ENCODE results near the gene TRIB2.

The TRIB2 gene

DNA sequence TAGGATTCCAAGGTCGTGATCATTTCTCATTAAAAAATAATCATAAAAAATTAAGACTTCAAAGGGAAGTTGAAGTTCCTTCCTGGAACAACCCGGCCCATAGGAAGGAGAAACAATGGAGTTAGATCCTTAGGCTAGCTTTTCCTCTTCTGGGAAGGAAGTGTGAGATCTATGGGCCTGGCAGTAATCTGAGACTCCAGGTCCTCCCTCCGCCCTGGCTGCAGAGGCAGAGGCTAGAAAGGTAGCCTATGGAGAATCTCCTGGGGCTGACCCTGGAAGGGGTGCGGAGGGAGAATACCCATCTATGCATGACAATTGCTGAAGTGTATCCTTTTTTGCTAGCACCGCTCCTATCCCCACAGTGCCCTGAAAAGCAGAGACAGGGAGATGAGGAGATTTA lies 37.9 kb downstream of the TRIB2 start:
- no peak for DNase-seq

DNA sequence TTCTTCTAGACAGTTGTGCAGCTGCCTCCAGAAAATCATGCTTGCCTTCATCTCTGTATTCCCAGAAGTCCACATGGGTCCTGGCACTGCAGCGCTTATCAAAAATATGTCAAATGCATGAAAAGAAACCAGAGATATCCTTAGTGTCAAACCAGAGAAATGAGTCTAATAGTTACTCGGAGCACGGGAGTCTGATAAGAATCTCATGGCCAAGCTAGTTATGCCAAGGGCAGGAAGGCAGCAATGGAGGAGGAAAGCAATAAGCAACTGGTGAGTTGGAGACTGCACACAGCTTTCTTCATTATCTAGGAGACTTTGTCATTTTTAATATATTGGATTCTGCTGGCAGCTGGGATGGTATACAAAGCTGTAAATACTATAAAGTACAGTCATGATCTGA lies 38.6 kb downstream of the TRIB2 start:
- DNase-seq, result no peak

DNA sequence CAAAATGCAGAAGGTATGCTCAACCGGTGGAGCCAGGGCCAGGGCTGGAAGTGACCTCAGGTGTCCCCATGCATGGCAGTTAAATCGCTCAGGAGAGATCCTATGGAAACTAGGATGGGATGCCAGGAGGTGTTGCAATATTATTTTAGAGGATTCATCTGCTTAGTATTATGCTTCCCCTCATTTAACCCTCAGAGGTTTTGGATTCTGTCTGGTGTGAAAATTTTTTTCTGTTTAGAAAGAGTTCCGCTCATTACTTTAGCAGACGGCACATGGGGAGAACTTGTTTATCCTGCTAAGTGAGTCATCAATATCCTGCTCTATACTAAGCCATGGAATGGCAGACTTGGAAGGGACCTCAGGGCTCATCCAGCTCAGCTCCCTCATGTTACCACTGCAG lies 42.5 kb downstream of the TRIB2 start:
- no peak for DNase-seq

DNA sequence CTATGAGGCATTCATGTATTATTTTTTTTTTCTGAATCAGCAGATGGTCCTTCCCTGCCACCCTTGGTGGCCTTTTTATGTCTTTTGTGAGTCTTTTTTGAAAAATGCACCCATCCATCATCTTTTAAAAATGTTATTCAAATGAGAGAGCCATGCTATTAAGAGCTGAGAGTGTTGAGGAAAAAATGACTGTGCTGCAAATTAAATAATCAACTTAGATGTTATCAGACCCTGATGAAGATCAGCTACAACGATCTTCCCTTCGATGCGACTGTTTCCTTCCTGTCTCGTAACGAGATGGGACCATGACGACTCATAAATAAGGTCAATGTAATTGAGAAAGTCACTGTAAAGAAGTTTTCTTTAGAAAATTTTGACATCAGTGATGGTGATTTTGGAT lies 44.4 kb downstream of the TRIB2 start:
- DNase-seq, result no peak

DNA sequence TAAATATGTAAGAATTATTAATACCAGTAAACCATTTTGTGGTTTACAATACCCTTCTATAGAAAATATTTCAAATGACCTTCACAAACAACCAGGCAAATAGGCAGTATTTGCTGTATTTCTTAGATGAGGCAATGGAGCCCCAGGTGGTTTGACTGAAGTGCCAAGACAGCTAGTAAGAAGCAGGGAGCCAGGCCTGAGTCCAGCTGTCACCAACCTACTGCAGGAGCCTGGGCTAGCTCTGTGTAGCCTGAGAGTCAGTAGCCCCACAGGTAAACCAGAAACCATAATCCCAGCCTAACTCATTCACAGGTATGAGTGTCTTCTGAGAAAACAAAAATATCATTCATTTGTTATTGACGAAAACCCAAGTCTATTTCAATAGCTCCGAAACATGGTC lies 45.6 kb downstream of the TRIB2 start:
- DNase-seq, result no peak

DNA sequence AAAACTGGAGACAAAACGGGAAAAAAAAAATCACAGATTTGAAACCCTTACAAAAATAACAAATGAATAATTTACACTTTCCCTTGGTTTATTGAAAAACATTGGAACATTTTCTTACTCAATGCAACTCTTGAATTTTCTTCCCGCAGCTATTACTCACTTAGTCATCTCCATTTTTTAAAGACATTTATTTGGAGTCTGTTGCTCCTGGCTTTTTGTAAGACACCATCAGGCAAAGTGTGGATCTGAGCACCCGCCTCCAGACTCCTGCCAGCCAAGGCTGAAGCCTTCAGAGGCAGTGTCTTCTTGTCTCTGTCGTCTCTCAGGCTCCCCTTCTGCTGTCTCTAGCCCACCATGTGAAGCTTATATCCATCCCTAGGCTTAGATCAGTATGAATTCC lies 46.2 kb downstream of the TRIB2 start:
- no peak for DNase-seq

DNA sequence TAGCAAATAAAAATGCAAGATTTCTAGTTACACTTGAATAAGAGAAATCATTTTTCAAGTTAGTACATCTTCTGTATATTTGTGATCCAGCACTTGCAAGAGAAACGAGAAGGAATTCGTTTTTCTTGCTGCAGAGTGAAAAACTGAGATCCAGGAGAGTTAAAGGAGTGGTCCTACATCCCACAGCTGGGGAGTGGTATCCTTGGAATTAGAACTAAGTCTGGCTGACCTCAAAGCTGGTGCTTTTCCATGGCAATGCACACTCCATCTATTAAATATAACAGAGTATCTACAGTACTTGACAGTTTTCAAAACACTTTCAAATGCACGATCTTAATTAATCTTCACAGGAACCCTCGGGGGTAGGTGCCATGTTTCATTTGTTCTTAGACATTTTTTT lies 46.8 kb downstream of the TRIB2 start:
- no peak for DNase-seq

DNA sequence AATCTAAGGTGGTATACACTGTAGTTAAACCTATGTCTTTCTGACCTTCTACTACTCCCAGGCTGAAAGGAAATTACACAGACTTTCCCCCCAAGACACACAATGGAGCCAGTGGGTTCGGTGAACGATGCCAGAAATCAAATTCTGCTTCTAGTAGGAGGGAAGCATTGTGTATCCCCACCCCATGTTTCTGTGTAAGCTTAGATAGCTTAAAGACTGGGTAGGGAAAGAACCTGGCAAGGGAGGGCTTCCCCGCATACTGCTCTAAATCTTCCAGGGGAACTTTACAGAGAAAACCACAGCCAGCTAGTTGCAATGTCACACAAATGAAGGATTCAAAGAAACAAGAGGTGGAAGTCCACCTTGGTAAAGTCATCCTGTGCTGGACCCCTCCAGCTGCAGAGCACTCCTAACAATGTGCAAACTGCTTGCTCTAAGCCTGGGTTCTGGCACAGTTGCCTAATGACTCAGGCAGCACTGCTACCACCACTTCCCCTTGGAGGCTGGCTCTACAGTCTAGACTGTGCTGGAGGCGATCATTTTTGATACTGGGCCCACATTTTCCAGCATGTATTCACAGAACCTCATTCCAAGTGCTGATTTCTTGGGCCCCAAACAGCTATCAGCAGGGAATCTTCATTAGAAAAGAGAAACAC lies 47.5 kb downstream of the TRIB2 start:
- no peak for DNase-seq

DNA sequence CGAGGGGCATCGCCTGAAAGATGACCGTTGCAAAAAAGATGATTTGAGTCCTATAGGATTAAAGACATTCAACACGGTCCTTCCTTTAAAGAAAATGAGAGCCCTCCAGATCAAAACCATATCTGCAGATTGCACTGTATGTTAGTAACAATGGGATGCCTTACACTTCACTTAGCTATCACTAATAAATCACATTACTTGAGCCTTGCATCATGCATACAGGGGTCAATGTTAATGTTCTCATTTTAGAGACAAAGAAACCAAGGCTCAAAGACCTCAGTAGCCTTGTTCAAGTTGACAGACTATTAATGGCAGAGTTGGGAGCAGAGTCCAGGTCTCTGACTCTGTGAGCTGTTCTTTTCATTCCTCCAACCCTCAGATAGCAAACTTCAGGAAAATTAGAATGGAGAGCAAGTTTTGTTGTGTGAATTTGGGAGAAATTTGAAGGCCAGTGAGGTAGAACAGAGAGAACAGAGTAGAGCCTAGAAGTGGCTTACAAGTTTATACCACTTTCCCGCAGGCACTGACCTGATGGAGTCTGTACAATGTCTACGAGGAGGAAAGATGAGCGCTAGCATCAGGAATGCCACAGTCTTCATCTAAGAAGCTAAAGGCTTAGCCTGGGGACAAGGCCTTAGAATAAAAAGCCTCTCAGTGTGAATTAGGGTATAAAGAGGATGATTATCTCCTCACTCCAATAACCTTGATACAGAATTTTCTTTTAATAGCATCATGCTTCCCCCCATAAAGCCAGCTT lies 48.3 kb downstream of the TRIB2 start:
- DNase-seq, result no peak

DNA sequence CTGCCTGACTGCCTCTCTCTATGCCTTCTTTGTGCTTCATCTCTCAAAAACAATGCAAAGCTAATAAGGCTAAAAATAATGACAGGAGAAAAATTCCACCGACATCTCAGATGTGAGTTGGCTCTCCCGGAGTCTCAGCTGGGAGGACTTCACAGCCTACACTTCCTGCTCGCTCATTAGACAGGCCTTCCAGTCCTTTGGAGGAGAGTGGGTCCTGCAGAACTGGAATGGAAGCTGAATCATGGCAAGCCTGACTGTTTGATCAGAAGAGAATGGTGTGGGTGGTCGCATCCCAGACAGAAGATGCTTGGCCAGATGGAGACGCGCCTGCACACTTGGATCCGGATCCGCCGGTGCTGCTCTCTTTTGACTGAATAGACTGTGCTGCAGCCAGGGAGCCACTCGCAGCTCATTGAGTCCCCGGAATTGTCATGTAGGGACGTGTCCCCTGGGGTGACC lies 49.7 kb downstream of the TRIB2 start:
- DNase-seq, result no peak

DNA sequence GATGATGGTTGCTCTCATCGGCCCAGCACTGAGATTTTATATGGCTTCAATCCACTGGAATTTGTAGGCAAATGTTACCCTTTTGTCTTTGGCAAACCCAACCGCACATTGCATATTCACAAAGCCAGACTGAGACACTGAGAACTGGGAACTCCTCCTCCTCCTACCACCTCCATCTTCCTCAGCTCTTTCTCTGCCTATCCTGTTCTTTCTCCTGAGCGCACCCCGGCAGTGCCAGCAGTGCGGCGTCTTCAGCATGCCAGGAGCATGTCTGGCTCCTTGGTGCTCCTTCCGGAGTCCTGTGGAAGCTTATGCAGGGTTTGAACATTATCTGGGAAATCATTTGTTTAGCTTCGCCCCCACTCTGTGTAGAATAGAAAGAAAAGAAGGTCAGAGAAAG lies 50.8 kb downstream of the TRIB2 start:
- no peak for DNase-seq

DNA sequence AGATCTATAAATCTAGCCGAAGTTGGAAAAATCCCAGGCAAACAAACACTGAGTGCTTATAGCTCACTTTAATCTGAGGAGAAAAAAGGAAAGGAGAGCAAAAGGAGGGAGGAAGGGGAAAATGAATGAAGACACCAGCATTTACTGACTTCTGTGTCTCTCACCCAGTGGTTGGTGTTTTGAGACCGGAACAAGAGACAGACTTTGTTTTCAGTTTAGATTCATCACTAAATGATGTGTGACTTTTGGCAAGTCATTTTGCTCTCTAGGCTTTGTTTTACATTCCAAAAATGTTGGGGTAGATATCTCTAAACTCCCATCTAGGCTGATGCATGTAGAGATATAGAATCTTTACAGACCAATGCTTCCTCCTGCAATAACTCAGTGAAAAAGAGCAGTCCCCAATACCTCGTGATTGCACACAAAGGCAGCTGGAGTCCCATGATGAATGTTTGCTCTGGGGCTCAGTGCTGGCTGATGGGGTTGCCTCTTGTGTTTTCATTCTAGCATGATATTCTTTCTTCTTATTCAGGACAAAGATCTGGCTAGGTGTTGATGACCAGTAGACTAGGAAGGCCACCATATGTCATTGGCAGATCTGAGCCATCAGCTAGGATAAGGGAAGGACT lies 51.4 kb downstream of the TRIB2 start:
- no peak for DNase-seq

DNA sequence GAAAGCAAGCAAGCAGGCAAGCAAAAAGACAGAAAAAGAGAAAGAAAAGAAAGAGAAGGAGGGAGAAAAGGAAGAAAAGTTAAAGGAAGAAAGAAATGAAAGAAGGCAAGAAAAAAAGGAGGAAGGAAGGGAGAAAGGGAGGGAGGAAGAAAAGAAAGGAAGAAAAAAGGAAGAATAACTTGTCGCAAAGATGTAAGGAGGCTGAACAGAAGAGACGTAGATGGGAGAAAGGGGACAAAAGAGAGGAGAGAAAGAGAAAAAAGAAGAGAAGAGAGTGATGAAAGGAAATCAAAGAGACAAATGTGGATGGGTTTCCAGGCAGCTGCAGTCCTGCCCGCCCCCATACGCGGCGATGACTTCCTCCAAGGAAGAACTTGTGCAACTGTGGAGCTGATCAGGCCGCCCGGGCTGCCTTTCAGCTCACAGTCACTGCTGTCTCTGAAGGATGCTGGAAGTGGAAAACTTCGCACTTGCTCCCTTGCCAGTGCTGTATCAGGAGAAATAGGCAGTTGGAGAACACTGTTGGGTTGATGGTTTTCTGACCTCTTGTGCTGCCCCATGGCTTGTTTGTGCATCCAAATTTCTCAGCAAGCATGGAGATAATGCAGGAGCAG lies 52.9 kb downstream of the TRIB2 start:
- no peak for DNase-seq

DNA sequence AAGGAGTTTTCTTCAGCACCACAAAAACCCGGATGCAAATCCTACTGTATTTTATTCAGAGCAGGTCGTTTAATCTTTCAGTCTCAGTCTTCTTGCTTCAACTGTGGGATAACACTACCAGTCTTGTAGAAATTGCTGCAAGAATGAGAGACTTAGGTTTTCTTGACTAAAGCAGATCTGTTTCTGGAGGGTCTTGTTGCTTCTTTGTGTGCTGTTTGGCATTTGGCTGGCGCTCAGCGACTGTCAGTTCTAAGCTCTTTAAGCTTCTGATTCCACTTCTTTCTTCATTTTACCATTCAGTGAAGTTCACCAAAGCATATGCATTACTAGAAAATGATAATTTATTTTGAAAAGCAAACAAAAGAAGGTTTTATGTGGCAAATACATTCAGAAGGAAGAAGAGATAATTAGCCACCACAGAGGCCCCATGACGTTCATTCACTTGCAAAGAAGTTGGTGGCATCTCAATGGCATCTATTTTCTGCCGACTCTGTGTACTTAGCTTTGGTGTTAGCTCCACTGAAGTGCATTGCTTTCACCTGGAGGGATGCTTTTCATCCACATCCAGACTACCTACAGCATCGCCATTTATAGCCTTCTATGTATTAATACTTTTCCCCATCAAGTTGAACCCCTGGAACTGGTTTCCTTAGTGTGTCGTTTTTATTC lies 53.7 kb downstream of the TRIB2 start:
- DNase-seq, result no peak

DNA sequence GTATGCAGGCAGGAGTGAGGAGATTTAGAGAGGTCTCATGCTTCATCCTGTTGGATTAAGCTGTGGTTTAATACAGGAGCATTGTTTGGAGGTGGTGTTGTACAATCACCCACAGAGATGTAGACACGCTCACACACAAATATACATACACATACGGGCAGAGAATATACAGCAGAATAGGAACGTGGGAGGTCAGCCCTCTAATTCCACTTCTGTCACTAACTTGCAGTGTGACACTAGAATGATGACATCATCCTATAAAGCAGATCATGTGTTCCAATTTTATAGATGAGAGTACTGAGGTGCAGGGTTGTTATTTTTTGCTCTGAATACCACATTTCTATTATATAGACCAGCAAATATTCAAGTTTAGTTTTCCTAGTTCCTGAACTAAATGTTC lies 54.4 kb downstream of the TRIB2 start:
- no peak for DNase-seq

DNA sequence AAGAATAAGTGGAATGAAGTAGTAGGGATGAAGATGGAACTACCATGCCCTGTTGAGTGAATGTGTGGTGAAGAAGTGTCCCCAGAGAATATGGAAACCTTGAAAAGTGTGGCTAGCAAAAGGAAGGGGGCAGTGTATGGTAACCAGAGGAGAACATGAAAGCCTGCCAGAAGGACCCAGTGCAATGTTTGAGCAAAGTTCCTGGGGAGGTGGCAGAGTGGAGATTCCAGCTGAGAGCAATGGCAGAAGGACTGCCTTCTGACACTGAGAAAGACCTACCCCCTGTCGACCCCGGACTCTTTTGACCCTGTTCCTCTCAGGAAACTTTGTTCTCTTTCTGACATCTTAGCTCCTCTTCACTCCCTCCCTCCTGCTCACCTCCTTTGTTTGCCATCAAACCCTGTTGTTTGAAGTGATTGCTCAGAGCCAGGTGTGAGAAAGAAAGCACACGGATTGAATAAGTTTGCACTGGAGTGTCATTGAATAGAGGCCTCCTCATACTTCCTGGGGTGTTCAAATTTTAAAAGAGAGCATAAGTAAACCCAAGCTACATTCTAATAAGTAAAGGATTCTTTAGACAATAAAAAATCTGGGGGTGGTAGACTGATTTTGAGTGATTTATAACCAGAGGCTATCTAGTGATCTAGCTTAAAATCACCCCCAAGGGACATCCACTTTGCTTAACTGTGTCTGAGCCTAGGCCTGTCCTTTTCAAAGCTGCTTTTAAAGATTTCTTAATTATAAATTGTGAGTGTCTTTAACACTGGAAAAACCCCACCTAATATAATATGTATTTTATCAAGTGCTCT lies 57.1 kb downstream of the TRIB2 start:
- DNase-seq, result no peak

DNA sequence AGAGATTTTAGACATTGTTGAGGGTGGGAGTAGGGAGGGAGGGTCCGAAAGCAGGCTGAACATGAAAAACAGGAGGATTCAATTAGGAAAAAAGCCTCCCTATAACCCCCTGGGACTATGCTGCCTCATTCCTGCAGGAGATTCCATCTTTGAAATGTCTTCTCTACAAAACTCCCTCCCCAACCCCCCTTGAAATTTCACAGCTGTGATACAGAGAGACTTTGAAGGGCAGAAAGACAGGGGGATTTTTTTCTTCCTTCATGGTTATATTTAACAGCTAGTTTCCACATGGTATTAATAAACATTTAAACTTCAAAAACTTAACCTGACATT lies 57.6 kb downstream of the TRIB2 start:
- no peak for DNase-seq

DNA sequence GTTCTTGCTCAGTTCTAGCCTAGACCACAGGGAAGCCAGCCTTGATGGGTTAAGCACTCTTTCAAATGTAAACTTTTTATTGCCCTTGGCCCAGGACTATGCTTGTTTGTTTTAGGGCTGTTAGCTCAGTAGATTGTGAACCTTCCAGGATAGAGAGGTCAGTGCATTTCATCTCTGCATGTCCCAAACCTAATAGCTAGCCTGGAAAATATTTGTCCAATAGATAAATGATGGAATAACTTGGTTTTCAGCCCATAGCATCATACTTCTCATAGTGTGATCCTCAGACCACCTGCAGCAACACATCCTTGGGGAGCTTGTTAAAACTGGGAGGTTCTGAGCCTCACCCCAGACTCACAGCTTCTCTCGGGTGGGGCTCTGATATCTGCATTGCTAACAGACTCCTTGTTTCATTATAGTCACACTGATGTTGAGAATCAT lies 59.8 kb downstream of the TRIB2 start:
- no peak for DNase-seq

DNA sequence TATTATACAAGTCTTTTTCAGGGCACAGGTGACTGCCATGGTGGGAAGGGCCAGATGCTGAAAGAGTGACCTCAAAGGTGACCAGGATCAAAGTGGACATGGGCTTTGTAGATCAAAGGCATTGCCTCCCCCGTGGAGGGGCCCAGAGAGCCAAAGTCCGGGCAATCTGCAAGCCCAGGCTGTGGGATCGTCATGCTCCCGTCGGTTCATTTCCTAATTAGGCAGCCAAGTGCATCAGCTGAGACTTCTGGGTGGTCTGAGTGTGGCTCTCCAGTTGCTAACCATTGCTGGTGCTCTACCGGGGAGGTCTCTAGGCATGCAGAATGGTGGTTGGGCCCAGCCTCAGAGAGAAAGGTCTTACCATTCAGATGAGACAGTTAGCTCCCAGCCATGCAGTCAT lies 61.6 kb downstream of the TRIB2 start:
- DNase-seq, result no peak

DNA sequence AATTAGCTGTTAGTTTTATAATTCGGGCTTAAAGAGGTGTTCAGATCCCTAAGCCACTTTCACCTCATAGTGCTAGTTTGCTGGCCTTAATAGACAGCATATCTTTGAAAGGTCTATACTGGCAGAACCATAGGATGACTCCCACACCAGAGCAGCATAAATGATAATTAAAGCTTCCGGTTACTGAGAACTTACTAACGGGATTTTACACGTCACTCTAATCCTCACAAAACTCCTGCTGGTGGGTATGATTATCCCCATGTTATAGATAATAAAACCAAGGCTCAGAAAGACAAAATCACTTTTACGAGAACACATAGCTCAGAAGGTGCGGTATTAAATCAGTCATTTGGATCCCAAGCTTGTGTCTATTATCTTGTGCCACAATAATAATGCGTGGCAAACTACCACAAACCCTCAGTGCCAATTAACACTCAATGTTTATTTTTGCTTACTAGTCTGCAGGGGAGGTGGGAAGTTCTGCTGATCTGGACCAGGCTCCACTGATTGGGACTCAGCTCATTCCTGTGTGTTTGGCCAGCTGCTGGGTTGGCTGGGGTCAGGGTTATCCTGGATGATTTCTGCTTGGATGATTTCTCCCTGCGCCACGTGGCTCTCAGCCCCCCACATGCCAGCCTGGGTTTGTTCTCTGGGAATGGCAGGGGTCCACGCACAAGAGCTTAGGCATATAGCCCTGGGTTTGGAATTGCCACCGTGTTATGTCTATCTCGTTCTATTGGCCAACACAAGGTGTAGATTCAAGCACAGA lies 62.3 kb downstream of the TRIB2 start:
- DNase-seq, result no peak

DNA sequence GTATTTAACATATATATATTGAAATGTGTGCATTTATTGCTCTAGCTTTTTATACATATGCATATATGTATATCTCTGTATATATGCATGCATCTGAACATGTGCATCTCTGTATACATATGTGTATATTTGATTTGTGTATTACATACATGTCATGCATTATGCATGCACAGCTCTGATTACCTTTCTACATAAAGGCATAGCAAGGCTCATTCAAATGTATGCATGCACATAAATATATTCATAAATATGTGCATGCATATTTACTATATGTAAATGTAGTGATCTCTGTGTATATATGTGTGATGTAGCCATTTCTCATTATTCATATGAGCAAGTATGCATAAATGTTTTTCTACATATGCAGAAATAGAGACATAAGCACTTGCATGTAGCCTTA lies 64.6 kb downstream of the TRIB2 start:
- no peak for DNase-seq
